HepG2 (cell line): ENCODE data around the gene CD72. TPM values are rescaled to one million over a fixed set of nuclear protein-coding genes. Genes with fewer than 3 reads are reported as not detected.
"Not testable (repeated sequence)": the region's sequence is repeated elsewhere in the genome, so short reads cannot be mapped to it uniquely, and the experiment has no call there.

Experiments
- ATAC-seq: fragments of 200-7000 bp; cut with Tn5 transposase; 3 replicates; pipeline ENCODE4 v1.9.1; 2020; ENCODE audit warnings: mild to moderate bottlenecking, moderate library complexity
- BruUV-seq: library from RNA; stranded (reverse); fragments of 400-500 nt; replicated peaks from 2 replicates; lab custom pipeline; 2021; lab: Mats Ljungman, UMichigan
- CTCF ChIA-PET: fragments of 300-600 bp; formaldehyde crosslinking; extraction: SDS; loops from one replicate; lab custom pipeline; 2021; ENCODE audit warnings: low total read pairs, inconsistent platforms, low intra/inter-chr PET ratio; lab: Yijun Ruan, JAX
- POLR2A ChIA-PET: fragments of 350-600 bp; sonication (Branson Sonifier 250); formaldehyde crosslinking; loops from one replicate; lab custom pipeline; 2020; ENCODE audit warnings: antibody characterized with exemption, inconsistent platforms; lab: Yijun Ruan, JAX
- DNase-seq: peaks from one replicate; pipeline ENCODE4 v3.0.0-alpha.2; 2015; ENCODE audit warnings: low spot score
- FAIRE-seq: peaks from 3 replicates; lab custom pipeline; 2011; peaks lifted over from hg19 to GRCh38; lab: Jason Lieb, UNC
- H2AFZ ChIP-seq: one replicate; pipeline ENCODE4 v1.6.1; 2011; ENCODE audit warnings: low read length, inconsistent platforms
- H3K27ac ChIP-seq: fragments of 300-600 bp; 3 replicates; pipeline ENCODE4 v1.8.0; 2011; ENCODE audit warnings: mixed run types, mild to moderate bottlenecking, mixed read lengths, low read length, inconsistent platforms; ENCODE audit not compliant: insufficient read depth; ENCODE audit errors: extremely low read length
- H3K27me3 ChIP-seq, 2 experiments: fragments of 200-600 bp in 1 of 2; 2 replicates in 1 of 2; 3 replicates in 1 of 2; pipeline versions ENCODE4 v1.6.0 to v1.8.0; 2011; ENCODE audit warnings: low read length in 2 of 2, mild to moderate bottlenecking in 2 of 2, moderate library complexity in 2 of 2, inconsistent platforms in 1 of 2; ENCODE audit not compliant: insufficient read depth in 2 of 2, control insufficient read depth in 1 of 2
- H3K36me3 ChIP-seq, 2 experiments: fragments of 200-600 bp in 1 of 2; replicated peaks in 1 of 2; 2 replicates in 1 of 2; 3 replicates in 1 of 2; pipeline versions ENCODE4 v1.5.1 to v1.8.0; 2011; ENCODE audit warnings: low read length in 2 of 2, inconsistent platforms in 1 of 2; ENCODE audit not compliant: insufficient read depth in 2 of 2, control insufficient read depth in 1 of 2
- H3K4me1 ChIP-seq: 2 replicates; pipeline ENCODE4 v1.5.1; 2012; ENCODE audit warnings: low read length, inconsistent platforms; ENCODE audit not compliant: insufficient read depth
- H3K4me2 ChIP-seq: 2 replicates; pipeline ENCODE4 v1.6.0; 2011; ENCODE audit warnings: low read depth, low read length, inconsistent platforms
- H3K4me3 ChIP-seq, 3 experiments: fragments of 200-600 bp in 1 of 3; sonication (generic), shearing (Covaris generic) in 1 of 3; replicated peaks in 1 of 3; 2 replicates each; pipeline ENCODE4 v1.5.1; 2011 to 2016; ENCODE audit warnings: low read length in 3 of 3, inconsistent platforms in 2 of 3, low read depth in 2 of 3, mild to moderate bottlenecking in 2 of 3, control low read depth in 1 of 3, mixed read lengths in 1 of 3; ENCODE audit not compliant: insufficient read depth in 1 of 3
- H3K79me2 ChIP-seq: one replicate; pipeline ENCODE4 v1.6.1; 2011; ENCODE audit warnings: low read length, inconsistent platforms; ENCODE audit not compliant: insufficient read depth
- H3K9ac ChIP-seq: 2 replicates; pipeline ENCODE4 v1.6.0; 2011; ENCODE audit warnings: mild to moderate bottlenecking, low read depth, low read length, inconsistent platforms; ENCODE audit not compliant: insufficient read depth
- H3K9me3 ChIP-seq: 2 replicates; pipeline ENCODE4 v1.5.1; 2012; ENCODE audit warnings: mild to moderate bottlenecking, low read length
- H4K20me1 ChIP-seq: 2 replicates; pipeline ENCODE4 v1.6.0; 2011; ENCODE audit warnings: inconsistent platforms, mild to moderate bottlenecking, low read length, moderate library complexity; ENCODE audit not compliant: insufficient read depth
- WGBS: methylation state at CpG from one replicate; pipeline ENCODE4 v1.1.6; 2017; ENCODE audit warnings: low lambda C conversion rate; 5-methylcytosine and 5-hydroxymethylcytosine counted together
- in situ Hi-C: cut with HindIII; loops from 2 replicates; pipeline ENCODE4 v1.10.0; 2017; ENCODE audit warnings: low pct_unique_long_range_greater_than_20kb; ENCODE audit not compliant: extremely low pct_ligation_motif_present
- intact Hi-C: fragments of 100-400 bp; cut with micrococcal nuclease; formaldehyde crosslinking; loops from one replicate; pipeline ENCODE4 v1.10.0; 2022; ENCODE audit not compliant: unreplicated experiment
- polyA plus RNA-seq, 8 experiments: library from polyadenylated mRNA; depleted of rRNA in 3 of 8; stranded (reverse) in 7 of 8; unstranded in 1 of 8; fragments of >200 nt; fragmentation: Illumina TruSeq in 4 of 8; extraction: Trizol in 4 of 8; gene quantifications; 2 replicates each; pipeline versions ENCODE4 v1.2.1 to v1.2.3, GENCODE V29; 2011 to 2016; ENCODE audit warnings: low read depth in 4 of 8, missing spikeins in 1 of 8, mixed read lengths in 1 of 8; ENCODE audit not compliant: insufficient read depth in 1 of 8
- total RNA-seq, 5 experiments: library from RNA; depleted of rRNA; stranded (reverse); fragments of >200 nt; fragmentation: Illumina TruSeq; extraction: Trizol; gene quantifications; 2 replicates each; pipeline ENCODE4 v1.2.3, GENCODE V29; 2016; ENCODE audit warnings: low read depth in 1 of 5

CD72 gene
- total and polyA plus RNA-seq, 2 of the 13 experiments (the other 11 are each of a cell fraction or from before 2014, with no cell fraction given), result 0.18 to 1.1 TPM

GRCh38 chr9:35638751-35639150 lies 20.5 kb upstream of the CD72 start:
- H3K27me3 ChIP-seq, ATAC-seq, DNase-seq, FAIRE-seq, H3K9me3 ChIP-seq, H3K4me1 ChIP-seq, H3K4me2 ChIP-seq, H3K36me3 ChIP-seq, H3K9ac ChIP-seq, H4K20me1 ChIP-seq, BruUV-seq, CTCF ChIA-PET, in situ Hi-C loops, H2AFZ ChIP-seq, H3K27ac ChIP-seq, H3K4me3 ChIP-seq, H3K79me2 ChIP-seq, intact Hi-C loops: not testable (repeated sequence)
- POLR2A ChIA-PET, result interaction anchor here (1.4 kb wide), 1 partner anchor 9 kb away, joined by 3 read pairs; no protein-coding TSS in a partner anchor
- 70% methylated on average over 7 of the region's 8 CpGs for WGBS

- H3K9me3 ChIP-seq, DNase-seq, H3K4me3 ChIP-seq, intact Hi-C loops, H3K79me2 ChIP-seq, FAIRE-seq, H3K9ac ChIP-seq, H3K27me3 ChIP-seq, CTCF ChIA-PET, H4K20me1 ChIP-seq, H3K4me2 ChIP-seq, POLR2A ChIA-PET, H3K36me3 ChIP-seq, H3K4me1 ChIP-seq, H3K27ac ChIP-seq, BruUV-seq, ATAC-seq, in situ Hi-C loops, H2AFZ ChIP-seq: not testable (repeated sequence)
- 62% methylated on average over 9 of the region's 9 CpGs for WGBS
These were observed 19.3 kb upstream of the CD72 start for GRCh38 chr9:35637427-35637955.

GRCh38 chr9:35636877-35637246 lies 18.6 kb upstream of the CD72 start:
- 75% methylated on average over 6 of the region's 6 CpGs for WGBS
- H4K20me1 ChIP-seq, H3K36me3 ChIP-seq, in situ Hi-C loops, H3K27me3 ChIP-seq, H3K9ac ChIP-seq, H3K4me1 ChIP-seq, H3K79me2 ChIP-seq, FAIRE-seq, CTCF ChIA-PET, H2AFZ ChIP-seq, H3K4me2 ChIP-seq, H3K4me3 ChIP-seq, H3K27ac ChIP-seq, BruUV-seq, intact Hi-C loops, ATAC-seq, POLR2A ChIA-PET, DNase-seq, H3K9me3 ChIP-seq: not testable (repeated sequence)
